HG03439 (cell line): ENCODE data around the gene FSHR.
A peak's percentile ranks its signal among the peaks of the same experiment; 100 is the strongest.

Experiments
- ATAC-seq: cut with Tn5 transposase; IDR thresholded peaks from one replicate; pipeline ENCODE4 v1.9.1; 2021; ENCODE audit warnings: mild to moderate bottlenecking, moderate library complexity; ENCODE audit not compliant: unreplicated experiment

FSHR gene, protein sequence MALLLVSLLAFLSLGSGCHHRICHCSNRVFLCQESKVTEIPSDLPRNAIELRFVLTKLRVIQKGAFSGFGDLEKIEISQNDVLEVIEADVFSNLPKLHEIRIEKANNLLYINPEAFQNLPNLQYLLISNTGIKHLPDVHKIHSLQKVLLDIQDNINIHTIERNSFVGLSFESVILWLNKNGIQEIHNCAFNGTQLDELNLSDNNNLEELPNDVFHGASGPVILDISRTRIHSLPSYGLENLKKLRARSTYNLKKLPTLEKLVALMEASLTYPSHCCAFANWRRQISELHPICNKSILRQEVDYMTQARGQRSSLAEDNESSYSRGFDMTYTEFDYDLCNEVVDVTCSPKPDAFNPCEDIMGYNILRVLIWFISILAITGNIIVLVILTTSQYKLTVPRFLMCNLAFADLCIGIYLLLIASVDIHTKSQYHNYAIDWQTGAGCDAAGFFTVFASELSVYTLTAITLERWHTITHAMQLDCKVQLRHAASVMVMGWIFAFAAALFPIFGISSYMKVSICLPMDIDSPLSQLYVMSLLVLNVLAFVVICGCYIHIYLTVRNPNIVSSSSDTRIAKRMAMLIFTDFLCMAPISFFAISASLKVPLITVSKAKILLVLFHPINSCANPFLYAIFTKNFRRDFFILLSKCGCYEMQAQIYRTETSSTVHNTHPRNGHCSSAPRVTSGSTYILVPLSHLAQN

DNA sequence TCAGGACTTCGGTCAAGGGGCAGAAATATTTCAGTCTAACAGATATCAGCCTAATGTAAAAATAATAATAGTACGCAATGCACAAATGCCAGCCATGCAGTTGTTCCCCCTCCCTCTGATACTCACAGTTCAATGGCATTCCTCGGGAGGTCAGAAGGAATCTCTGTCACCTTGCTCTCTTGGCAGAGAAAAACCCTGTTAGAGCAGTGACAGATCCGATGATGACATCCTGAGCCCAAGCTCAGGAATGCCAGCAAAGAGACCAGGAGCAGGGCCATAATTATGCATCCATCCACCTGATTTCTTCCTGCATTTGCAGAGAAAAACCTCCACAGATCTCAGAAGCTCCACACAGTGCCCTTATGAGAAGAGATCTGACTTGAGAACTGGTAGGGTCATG, at the start of gene FSHR:
FSHR (minus strand) TSS at position 376 of the 400 bp plus-strand sequence; CDS start at position 278, 98 bp downstream.
- no peak for ATAC-seq

DNA sequence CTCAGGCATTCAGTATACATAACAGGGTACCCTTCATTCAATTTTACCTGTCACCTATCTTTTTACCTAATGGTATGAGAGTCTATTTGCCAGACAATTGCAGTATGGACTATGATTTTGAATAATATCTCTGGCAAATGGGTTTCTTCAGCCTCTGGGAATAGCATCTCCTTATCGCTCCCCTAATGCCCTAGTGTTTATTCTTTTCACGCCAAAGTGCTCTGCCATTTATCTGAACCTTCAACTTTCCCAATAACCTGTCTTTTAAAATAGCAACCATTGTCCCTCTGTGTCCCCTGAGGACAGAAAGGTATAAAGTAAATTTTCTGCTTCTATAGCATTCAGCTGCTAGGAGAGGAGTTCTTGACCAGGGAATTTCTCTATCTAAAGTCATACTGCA, 45.0 kb upstream of the FSHR start:
- no peak for ATAC-seq

DNA sequence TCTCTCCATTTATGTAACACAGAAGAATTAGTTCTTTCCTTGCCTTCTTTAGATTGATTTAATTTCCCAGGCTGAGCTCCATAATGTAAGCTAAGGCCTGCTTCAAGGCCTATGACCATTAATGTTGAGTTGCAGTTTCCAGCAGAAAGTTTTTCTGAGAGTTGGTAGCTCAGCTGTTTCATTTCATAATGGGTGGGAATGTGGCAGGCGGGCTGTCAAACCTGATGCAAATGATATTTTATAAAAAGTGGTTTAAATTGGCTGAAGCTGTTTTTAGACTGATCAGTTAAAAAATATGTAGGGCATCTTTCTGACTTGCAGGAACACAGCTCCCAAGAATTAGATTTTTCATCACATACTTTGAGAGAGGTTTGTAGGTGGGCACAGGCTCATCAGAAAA, 40.4 kb upstream of the FSHR start:
- no peak for ATAC-seq

DNA sequence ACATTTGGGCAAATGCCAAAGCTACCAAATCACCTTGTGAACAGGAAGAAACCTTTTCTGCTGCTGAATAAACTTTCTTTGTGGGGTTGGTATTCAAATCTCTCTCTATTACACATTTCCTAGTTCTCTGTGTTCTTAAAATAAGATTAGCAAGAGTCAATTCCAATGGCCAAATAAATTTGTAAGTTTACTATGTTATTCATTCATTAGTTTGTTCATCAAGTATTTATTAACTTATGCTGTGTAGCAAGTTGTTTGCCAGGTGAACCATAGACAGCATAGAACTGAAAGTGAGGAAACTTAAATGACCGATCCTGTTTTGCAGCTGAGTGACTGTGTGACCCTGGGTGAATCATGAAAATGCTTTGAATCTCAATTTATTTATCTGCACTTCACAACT, 37.7 kb upstream of the FSHR start:
- no peak for ATAC-seq

DNA sequence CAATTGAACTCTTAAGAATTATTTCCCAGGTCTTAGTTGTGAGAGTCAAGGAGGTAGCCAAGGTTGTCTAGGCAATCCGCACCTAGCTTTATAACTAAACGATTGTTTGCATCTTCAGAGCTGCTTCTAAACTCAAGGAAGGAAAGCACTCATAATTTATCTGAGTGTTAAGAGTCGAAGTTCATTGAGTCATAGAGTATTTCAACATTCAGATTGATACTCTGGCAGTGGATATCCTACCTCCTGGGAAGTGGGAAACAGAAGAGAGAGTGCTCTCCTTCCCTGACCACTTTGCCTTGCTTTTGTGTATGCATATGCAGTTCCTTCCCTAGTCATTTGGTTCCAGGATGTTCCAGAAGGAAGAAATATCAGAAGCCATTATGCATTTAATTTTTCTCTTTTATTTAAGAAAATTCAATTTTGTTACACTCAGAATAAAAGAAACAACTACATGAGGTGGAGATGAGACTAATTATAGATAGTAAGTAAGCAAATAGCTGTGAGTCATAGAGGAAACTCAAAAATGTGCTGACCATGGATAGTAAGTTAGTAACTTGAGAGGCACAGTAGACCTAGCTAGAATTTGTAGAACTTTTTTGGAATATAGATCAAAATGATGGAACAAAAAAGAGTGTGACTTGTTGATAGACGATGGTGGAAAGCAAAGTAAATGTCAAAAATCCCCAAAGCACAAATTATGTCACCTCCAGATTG, 35.4 kb upstream of the FSHR start:
- ATAC-seq = no peak

DNA sequence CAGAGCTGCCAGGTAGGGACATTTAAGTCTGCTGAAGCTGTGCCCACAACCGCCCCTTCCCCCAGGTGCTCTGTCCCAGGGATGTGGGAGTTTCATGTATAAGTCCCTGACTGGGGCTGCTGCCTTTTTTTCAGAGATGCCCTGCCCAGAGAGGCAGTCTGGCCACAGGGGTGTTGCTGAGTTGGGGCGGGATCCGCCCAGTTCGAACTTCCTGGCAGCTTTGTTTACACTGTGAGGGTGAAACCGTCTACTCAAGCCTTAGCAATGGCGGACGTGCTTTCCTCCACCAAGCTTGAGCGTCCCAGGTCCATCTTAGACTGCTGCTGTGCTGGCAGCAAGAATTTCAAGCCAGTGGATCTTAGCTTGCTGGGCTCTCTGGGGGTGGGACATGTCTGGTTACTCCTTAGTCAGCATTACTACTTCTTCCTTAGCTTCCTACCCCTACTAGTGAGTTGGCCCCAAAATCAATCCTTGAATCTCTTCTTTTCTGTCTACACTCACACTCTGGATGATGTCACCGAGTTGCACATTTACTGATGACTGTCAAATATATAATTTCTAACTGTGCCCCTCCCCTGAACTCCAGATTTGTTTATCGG, 31.8 kb upstream of the FSHR start:
- no peak for ATAC-seq

DNA sequence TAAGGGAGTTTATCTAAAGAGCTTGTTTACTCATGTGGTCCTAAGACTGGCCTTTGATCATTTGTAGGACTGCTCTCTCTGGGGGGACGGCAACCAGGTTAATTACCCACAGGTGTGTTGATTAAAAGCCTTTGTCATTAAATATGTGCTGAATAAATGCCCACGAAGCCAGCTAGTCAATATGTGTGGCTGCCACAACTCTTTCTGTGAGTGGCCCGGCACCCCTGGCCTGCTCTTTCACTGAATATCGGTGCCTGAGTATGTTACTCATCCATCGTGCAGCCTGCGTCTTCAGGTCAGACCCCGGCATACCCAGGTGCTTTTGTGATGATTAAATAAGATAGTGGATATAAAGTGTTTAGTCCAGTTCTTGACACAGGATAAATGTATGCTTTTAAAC, 24.3 kb upstream of the FSHR start:
- no peak for ATAC-seq

DNA sequence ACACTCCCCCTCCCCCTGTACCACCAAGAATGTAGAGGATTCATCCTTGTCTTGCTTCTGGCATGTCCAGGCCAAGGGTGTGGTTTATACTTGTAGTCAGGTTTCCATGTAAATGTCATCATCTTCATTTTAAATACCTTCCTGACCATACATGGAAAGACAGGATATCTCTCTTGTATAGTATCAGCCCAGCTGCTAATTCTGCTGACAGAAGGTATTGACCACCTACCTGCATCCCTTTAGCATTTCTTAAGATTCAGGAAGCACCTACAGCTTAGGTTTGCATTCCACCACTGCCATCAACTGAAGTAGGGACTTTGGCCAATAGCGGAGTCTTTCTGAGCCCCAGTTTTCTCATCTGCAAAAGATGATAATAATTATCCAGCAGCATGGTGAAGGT, 22.9 kb upstream of the FSHR start:
- ATAC-seq = no peak

DNA sequence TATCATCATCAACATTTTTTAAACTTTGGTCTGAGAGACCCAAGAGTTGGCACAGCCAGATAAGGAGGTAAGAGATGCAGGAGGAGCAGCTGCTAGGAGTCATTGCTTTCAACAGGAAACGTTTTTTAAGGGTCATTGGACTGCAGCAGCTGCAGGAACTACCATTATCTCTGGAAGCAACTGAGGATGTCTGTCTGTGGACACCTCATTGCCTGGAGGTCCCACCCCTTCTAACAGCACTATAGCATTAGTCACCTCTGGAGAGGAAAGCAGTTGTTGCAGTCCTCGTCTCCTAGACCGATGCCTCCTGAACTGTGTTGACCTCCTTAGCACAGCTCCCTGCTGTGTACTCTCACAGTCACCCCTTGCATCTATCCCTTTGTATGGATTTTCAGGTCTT, 21.5 kb upstream of the FSHR start:
- no peak for ATAC-seq

DNA sequence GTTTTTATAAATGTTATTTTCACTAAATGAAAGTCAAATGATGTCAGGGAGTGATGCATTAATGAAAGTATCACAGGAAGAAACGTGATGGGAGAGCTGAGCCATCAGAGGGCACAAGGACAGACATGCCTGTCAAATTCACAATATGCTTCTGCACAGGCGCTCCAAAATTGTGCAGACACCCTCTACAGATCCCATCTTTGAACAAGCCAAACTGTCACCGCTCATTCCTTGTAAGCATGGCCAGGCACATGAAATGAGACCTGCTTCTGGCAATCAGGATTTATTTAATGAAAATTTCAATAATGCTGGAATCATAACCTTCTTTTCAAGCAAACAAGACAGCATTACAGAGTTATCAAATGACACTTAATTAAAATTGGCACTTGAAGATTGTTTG, 20.4 kb upstream of the FSHR start:
- ATAC-seq = no peak

DNA sequence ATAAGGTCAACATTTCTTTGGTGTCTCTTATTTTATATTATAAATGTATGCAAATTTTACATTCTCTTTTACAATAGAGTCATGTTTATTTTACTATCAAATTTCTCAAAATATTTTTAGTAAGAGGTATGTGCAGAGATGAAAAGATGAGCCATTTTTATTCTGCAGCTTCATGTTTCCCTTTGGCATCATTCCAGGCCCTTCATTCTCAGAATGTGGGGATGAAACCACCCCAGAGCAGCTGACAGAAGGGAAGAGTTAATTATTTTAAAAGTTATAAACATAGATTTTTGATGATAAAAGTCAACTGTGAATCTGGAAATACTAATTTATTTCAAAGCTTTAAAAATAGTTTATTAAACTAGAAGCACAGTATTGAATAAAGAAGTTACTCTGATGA, 12.8 kb upstream of the FSHR start:
- no peak for ATAC-seq

DNA sequence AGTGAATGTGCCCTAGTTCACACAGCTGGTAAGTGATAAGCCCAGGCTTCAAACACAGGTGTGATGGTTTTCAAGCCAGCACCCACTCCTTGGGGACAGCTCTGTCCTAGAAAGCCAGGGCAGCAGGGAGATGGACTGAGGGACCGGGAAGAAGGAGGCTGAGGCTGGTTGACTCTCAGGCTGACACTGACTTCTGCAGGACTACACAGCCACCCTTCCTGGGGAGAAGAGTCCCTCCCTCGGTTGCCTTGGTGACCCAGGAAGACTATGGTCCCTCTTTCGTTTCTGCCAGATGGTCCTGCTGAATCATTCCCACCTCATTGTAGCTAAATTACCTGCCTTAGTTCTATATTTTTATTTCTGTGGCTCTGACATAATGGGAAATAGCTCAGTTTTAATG, 11.3 kb upstream of the FSHR start:
- ATAC-seq = no peak

DNA sequence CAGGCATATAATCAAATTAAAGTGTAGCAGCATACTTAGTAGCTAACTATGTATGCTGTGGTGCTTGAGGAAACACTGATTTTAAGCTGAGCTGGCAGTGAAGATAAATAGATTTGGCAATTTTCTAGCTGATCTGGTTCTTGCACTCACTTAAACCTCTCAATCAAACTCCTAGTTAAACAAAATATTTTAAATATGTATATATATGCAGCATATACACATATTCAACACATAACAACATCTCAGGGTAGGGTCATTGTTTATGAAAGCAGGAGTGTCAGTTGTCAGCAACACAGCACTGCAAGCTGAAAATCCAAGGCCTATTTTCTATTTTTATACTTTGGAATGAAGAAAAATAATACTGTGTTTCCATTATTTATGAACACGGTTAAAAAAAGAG, 10.4 kb upstream of the FSHR start:
- ATAC-seq = no peak

DNA sequence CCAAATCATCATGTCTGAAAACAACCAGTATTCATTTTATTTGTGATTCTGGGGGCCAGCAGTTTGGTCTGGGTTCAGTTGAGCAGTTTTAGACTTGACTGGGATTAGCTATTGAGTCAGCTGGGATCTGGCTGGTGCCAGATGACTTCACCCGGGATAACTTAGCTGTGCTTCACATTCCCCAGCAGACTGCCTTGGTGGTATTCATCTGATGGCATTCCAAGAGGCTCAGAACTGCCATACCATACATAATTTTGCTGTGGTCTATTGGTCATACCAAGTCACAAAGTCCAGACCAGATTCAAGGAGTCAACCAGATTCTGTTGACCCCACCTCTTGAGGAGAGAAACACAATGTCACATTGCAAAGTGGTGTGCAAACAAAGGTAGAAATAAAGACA, 7.8 kb upstream of the FSHR start:
- no peak for ATAC-seq

DNA sequence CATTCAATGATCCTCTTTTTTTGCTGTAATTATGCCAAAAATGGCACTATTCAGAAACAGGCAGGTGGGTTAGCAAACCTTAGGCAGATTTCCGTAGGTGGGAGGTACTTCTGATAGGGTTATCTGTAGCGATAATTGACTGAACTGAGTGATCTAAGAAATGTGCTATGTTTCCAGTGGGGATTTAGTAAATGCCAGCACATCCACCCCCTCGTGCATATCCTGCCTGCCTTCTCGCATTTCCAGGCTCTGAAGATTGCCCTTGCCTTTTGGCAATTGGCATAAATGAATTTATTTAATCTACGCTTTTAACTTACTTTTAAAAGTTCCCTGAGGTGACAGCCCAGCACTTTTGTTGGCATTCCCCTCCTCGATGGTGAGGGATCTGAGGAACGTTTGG, 576 bp upstream of the FSHR start:
- ATAC-seq = no peak

DNA sequence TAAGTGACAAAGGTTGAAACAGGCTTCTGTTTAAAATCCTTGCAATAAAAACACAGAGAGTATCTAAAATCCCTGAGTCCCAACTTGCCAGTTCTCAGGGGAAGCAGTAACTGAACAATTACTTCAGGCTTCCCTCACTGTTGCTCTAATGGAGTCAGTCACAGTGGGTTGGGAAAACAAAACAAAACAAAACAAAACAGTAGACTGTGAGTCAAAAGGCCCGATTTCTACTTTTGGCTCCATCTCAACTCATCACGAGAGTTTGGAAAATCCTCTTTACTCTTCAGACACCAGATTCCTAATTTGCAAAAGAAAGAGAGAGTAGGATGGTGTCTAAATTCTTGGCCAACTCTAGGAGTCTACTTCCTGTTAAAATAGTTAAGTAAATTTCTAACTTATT, 1.1 kb downstream of the FSHR start:
- no peak for ATAC-seq

DNA sequence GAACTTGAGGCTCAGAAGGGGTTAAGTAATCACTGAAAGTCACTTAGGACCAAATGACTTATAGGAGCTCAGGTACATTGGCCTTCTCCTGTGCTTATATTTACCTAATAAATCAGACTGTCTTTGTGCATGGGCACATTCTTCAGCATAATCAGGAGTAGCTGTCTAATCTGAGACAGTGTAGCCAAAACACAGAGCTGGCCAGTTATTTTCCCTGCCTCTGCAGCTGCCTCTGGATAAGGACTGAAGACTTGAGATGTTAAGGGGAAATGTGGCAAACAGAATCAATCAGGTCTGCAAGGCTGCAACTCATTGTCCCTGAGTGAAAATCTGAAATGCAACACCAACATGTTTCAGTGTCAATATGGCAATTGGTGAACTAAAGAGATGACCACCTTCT, 1.5 kb downstream of the FSHR start:
- ATAC-seq = no peak

DNA sequence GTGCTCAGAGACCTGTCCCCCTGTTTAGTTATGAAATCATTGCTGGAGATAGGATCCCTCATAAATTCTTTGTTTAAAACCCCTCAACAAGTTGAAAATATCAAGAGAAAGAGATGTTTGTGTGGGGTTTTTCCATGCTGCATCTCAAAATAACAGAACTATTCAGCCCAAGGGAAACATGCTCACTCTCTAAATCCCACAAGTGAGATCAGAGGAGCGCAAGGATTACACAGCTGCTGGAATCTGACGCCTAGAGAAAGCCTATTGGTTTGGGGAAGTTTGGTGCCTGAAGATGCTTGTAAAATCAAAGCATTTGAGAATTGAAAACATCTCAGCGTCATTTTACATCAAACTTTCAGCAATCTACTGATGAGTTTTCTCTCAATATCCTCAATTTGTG, 7.9 kb downstream of the FSHR start:
- ATAC-seq = no peak

DNA sequence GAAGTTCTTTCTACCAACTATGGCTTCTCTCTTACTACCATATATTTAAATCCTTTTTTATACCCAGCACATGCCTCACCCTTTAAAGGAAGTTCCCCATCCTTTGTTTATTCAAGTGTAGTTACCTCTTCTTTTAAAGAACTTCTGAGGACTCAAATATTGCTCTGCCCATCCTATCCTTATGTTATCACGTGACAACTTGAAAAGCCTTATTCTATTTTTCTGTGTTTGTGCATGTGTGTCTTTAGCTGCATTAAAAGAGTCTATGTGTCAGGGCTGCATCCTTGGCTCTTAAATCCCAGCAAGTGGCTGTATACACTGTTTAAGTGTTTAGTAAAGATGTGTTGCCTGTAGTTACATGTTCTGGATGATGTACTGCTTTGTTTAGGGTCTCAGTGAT, 22.5 kb downstream of the FSHR start:
- no peak for ATAC-seq

DNA sequence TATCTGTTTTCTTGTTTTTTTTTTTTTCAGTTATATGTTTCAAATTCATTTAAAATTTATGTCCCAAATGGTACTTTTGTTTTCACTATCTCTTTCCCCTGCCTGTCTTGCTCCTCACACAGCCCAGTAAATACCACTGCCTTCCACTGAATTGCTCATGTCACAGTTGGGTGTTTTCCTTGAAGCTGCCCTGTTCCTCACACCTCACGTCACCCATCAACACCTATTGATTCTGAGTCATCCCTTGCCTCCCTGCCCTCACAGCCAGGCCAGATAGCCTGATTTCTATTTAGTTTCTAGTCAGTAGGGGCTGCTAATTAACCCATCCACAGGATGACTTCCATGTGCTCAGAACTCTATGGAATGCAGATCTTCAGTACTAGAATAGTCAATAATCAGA, 25.3 kb downstream of the FSHR start:
- peak; percentile 93 for ATAC-seq

DNA sequence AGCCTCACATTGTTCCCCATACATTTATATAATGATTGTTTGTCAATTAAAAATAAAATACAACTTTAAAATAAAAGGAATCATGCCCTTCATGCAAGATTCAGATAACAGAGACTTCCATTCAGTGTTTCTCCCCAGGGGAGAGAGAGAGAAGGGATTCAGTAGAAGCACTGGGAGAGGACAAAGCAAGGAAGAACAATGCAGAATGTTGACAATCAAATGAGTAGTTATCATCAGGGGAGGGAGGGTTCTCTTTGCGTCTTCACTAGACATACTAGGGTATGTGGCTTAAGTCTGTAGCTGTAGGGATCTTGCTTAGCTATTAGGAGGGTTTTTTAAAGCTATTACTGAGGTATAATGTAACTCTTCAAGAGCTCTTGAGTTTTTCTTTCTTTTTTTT, 30.7 kb downstream of the FSHR start:
- no peak for ATAC-seq

DNA sequence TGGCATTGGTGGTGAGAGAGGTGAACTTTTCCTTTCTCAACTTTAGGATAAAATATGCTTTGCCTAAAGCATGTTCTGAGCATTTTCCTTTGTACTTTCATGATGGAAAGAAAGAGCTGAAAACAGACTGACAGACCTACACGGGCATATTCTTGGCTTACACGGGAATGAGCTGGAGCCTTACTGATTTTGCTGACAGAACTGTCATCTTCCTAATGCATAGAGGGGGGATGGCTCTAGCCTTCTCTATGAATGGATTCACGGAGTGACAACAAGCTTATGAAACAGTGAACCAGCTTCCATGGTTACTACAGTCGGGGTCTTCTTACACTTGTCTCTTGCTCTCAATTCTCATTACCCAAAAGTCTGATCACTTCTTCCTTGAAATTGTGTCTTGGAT, 32.2 kb downstream of the FSHR start:
- ATAC-seq = no peak
